K562 (cell line): ENCODE measurements around the gene PDGFA. TPM values are rescaled to one million over a fixed set of nuclear protein-coding genes. Genes with fewer than 3 reads are reported as not detected.

Experiments used
- ATAC-seq: fragments of 200-7000 bp; cut with Tn5 transposase; 3 replicates; pipeline ENCODE4 v1.9.1; 2020; ENCODE audit warnings: moderate library complexity
- BruUV-seq: library from RNA; stranded (reverse); fragments of 400-500 nt; replicated peaks from 2 replicates; lab custom pipeline; 2021; lab: Mats Ljungman, UMichigan
- CTCF ChIA-PET: fragments of 300-600 bp; formaldehyde crosslinking; extraction: SDS; loops from one replicate; lab custom pipeline; 2021; ENCODE audit warnings: low intra/inter-chr PET ratio; lab: Yijun Ruan, JAX
- POLR2A ChIA-PET: fragments of 300-600, 350-650 bp; sonication (Branson Sonifier 250); formaldehyde crosslinking; extraction: SDS; loops from one replicate; lab custom pipeline; 2021; ENCODE audit warnings: antibody characterized with exemption, inconsistent platforms; lab: Yijun Ruan, JAX
- DNase-seq, 4 experiments: peaks; one replicate each; pipeline versions ENCODE4 v3.0.0 to v3.0.0-alpha.2; 2011 to 2018; ENCODE audit warnings: low spot score in 3 of 4, mixed read lengths in 3 of 4; ENCODE audit errors: extremely low read depth in 1 of 4
- FAIRE-seq: peaks from 2 replicates; lab custom pipeline; 2011; peaks lifted over from hg19 to GRCh38; lab: Jason Lieb, UNC
- H2AFZ ChIP-seq: 2 replicates; pipeline ENCODE4 v1.6.0; 2011; ENCODE audit warnings: low read depth, low read length, control low read depth, inconsistent platforms
- H3K27ac ChIP-seq: fragments of 200-600 bp; 3 replicates; pipeline ENCODE4 v1.8.0; 2011; ENCODE audit warnings: low read depth, mild to moderate bottlenecking, control low read depth, inconsistent platforms, low read length, moderate library complexity, mixed read lengths; ENCODE audit errors: extremely low read depth
- H3K27me3 ChIP-seq, 2 experiments: fragments of 300-600 bp in 1 of 2; 2 replicates in 1 of 2; 3 replicates in 1 of 2; pipeline versions ENCODE4 v1.6.0 to v1.8.0; 2011; ENCODE audit warnings: inconsistent platforms in 2 of 2, low read length in 2 of 2, mild to moderate bottlenecking in 1 of 2, mixed read lengths in 1 of 2, moderate library complexity in 1 of 2; ENCODE audit not compliant: control insufficient read depth in 2 of 2, insufficient read depth in 2 of 2
- H3K36me3 ChIP-seq: fragments of 300-600 bp; 3 replicates; pipeline ENCODE4 v1.8.0; 2011; ENCODE audit warnings: mild to moderate bottlenecking, low read length, inconsistent platforms; ENCODE audit not compliant: control insufficient read depth, insufficient read depth
- H3K4me1 ChIP-seq, 2 experiments: fragments of 200-600 bp in 1 of 2; replicated peaks in 1 of 2; 2 replicates in 1 of 2; 3 replicates in 1 of 2; pipeline versions ENCODE4 v1.5.1 to v1.8.0; 2011; ENCODE audit warnings: inconsistent platforms in 2 of 2, low read length in 2 of 2, mild to moderate bottlenecking in 1 of 2, mixed read lengths in 1 of 2, moderate library complexity in 1 of 2; ENCODE audit not compliant: control insufficient read depth in 2 of 2, insufficient read depth in 2 of 2
- H3K4me2 ChIP-seq: 2 replicates; pipeline ENCODE4 v1.6.1; 2011; ENCODE audit warnings: low read length, control low read depth, inconsistent platforms, mixed read lengths; ENCODE audit not compliant: insufficient read depth
- H3K4me3 ChIP-seq: fragments of 200-600 bp; sonication (generic), shearing (Covaris generic); 2 replicates; pipeline ENCODE4 v1.5.1; 2016; ENCODE audit warnings: control low read depth, inconsistent platforms
- H3K79me2 ChIP-seq: fragments of 200-600 bp; 3 replicates; pipeline ENCODE4 v1.8.0; 2011; ENCODE audit warnings: low read length, inconsistent platforms; ENCODE audit not compliant: control insufficient read depth, insufficient read depth
- H3K9ac ChIP-seq, 2 experiments: 2 replicates each; pipeline versions ENCODE4 v1.6.0 to v1.6.1; 2011; ENCODE audit warnings: low read depth in 2 of 2, low read length in 2 of 2, control low read depth in 1 of 2, inconsistent platforms in 1 of 2, mild to moderate bottlenecking in 1 of 2, mixed read lengths in 1 of 2; ENCODE audit not compliant: insufficient read depth in 1 of 2
- H3K9me1 ChIP-seq: one replicate; pipeline ENCODE4 v1.6.0; 2011; ENCODE audit warnings: inconsistent platforms, mild to moderate bottlenecking, low read length, moderate library complexity; ENCODE audit not compliant: control insufficient read depth, insufficient read depth
- H3K9me3 ChIP-seq: replicated peaks from 2 replicates; pipeline ENCODE4 v1.5.1; 2011; ENCODE audit warnings: low read depth, low read length, inconsistent platforms; ENCODE audit not compliant: control insufficient read depth, insufficient read depth
- H4K20me1 ChIP-seq: replicated peaks from 2 replicates; pipeline ENCODE4 v1.6.1; 2011; ENCODE audit warnings: low read length, inconsistent platforms, mixed read lengths; ENCODE audit not compliant: control insufficient read depth, insufficient read depth
- ATF6 ChIP-seq: sonication (generic); formaldehyde crosslinking; IDR thresholded peaks from 2 replicates; pipeline ENCODE4 v1.4.0; 2020; ENCODE audit warnings: mild to moderate bottlenecking, missing genetic modification reagents
- CC2D1A ChIP-seq: fragments of 450-650 bp; IDR thresholded peaks from 2 replicates; pipeline ENCODE4 v1.6.1; 2017; ENCODE audit warnings: mild to moderate bottlenecking
- CEBPG ChIP-seq, 3 experiments: fragments of 200-800 bp in 1 of 3; sonication (Bioruptor generic) in 1 of 3; sonication (generic) in 1 of 3; formaldehyde crosslinking in 1 of 3; IDR thresholded peaks in 2 of 3; conservative IDR thresholded peaks in 1 of 3; 2 replicates each; pipeline versions ENCODE4 v1.6.1 to v1.8.0; 2016 to 2022; ENCODE audit warnings: missing compliant biosample characterization in 2 of 3, missing genetic modification characterization in 2 of 3, mild to moderate bottlenecking in 1 of 3, missing genetic modification reagents in 1 of 3
- CTBP1 ChIP-seq: fragments of 450-650 bp; IDR thresholded peaks from 2 replicates; pipeline ENCODE4 v1.6.1; 2016; ENCODE audit warnings: borderline replicate concordance
- MAZ ChIP-seq, 2 experiments: fragments of 450-650 bp in 1 of 2; sonication (generic) in 1 of 2; formaldehyde crosslinking; IDR thresholded peaks in 1 of 2; conservative IDR thresholded peaks in 1 of 2; 2 replicates each; pipeline versions ENCODE4 v1.4.0 to v1.5.0; 2020; ENCODE audit warnings: mild to moderate bottlenecking in 1 of 2, missing genetic modification reagents in 1 of 2
- NR3C1 ChIP-seq: sonication (generic); formaldehyde crosslinking; IDR thresholded peaks from 2 replicates; pipeline ENCODE4 v1.8.1; 2022; ENCODE audit warnings: missing genetic modification reagents
- PCBP1 ChIP-seq: fragments of 200-400 bp; formaldehyde crosslinking; IDR thresholded peaks from 2 replicates; pipeline ENCODE4 v1.6.1; 2018; ENCODE audit warnings: mild to moderate bottlenecking, low read depth, low read length; ENCODE audit not compliant: poor library complexity, severe bottlenecking
- PHF8 ChIP-seq: fragments of 200-600 bp; sonication (generic); IDR thresholded peaks from 2 replicates; pipeline ENCODE4 v1.6.1; 2012; ENCODE audit warnings: mixed run types, mild to moderate bottlenecking, inconsistent platforms, low read length, moderate library complexity, borderline replicate concordance
- PHTF2 ChIP-seq: fragments of 250-450 bp; sonication (Bioruptor Pico); IDR thresholded peaks from 2 replicates; pipeline ENCODE4 v1.5.0; 2021; ENCODE audit warnings: mild to moderate bottlenecking
- POLR2G ChIP-seq: fragments of 200-400 bp; formaldehyde crosslinking; IDR thresholded peaks from 2 replicates; pipeline ENCODE4 v1.6.1; 2017; ENCODE audit warnings: low read depth, mild to moderate bottlenecking, antibody characterized with exemption, low read length, moderate library complexity
- TFE3 ChIP-seq: fragments of 450-650 bp; formaldehyde crosslinking; IDR thresholded peaks from 2 replicates; pipeline ENCODE4 v1.4.0; 2020; ENCODE audit warnings: mild to moderate bottlenecking, mixed read lengths
- TRIM24 ChIP-seq, 2 experiments: fragments of 450-650 bp; IDR thresholded peaks; 2 replicates each; pipeline ENCODE4 v1.6.1; 2016
- ZFX ChIP-seq: sonication (generic); formaldehyde crosslinking; IDR thresholded peaks from 2 replicates; pipeline ENCODE4 v1.8.0; 2022; ENCODE audit warnings: mild to moderate bottlenecking, missing genetic modification reagents, moderate library complexity
- WGBS: fragments of 100-300 bp; shearing (Covaris generic); methylation state at CpG from one replicate; pipeline ENCODE4 v1.1.6; 2016; ENCODE audit warnings: low coverage, mixed read lengths; ENCODE audit not compliant: insufficient coverage; ENCODE audit errors: missing lambda C conversion rate; 5-methylcytosine and 5-hydroxymethylcytosine counted together
- in situ Hi-C: fragments of 300-500 bp; cut with MboI; formaldehyde crosslinking; loops from 4 replicates; pipeline ENCODE4 v1.15.0; 2018; ENCODE audit warnings: inconsistent platforms, mixed read lengths
- intact Hi-C: fragments of 100-400 bp; cut with micrococcal nuclease; formaldehyde crosslinking; loops from 2 replicates; pipeline ENCODE4 v1.14.2; 2022
- polyA plus RNA-seq, 8 experiments: library from polyadenylated mRNA; depleted of rRNA in 4 of 8; stranded (reverse) in 5 of 8; unstranded in 3 of 8; fragments of >200 nt; fragmentation: Nextera tagmentation in 2 of 8; fragmentation: Illumina TruSeq in 1 of 8; extraction: Ambion mirVana in 2 of 8; extraction: Trizol in 1 of 8; gene quantifications; 2 replicates each; pipeline versions ENCODE4 v1.2.1 to v1.2.3, GENCODE V29; 2011 to 2014; ENCODE audit warnings: inconsistent platforms in 1 of 8, missing spikeins in 1 of 8
- total RNA-seq, 7 experiments: library from RNA; depleted of rRNA in 6 of 7; stranded (reverse); fragments of >200 nt in 6 of 7; fragmentation: Illumina TruSeq in 2 of 7; extraction: Trizol in 2 of 7; gene quantifications; 2 replicates each; pipeline versions ENCODE4 v1.2.1 to v1.2.3, GENCODE V29; 2011 to 2021; ENCODE audit warnings: low replicate concordance in 1 of 7

PDGFA gene
- total and polyA plus RNA-seq, 9 of the 15 experiments (the other 6 are each of a cell fraction or from before 2014, with no cell fraction given), result 2.5 to 10.2 (median 4.6) TPM

GRCh38 chr7:518630-519483 is 789 bp downstream of the PDGFA start (continued):
- no peak for TF ChIP-seq ATF6 (CRISPR knock-in tag)
- TF ChIP-seq CTBP1, result peak; percentile 72

- Histone ChIP-seq H3K9me1 (no peaks in the 10 kb centered on the region), H3K9me3 (no peaks in the 10 kb centered on the region), H3K27ac (no peak overlapping the region), H3K4me3 (peak overlapping the region; percentile 48), H4K20me1 (peaks cover 13% of the 10 kb centered on the region; the same call in 1 of the 2 replicates), H3K9ac (peak overlapping the region in 1 of 2 experiments; percentile 76; a peak in 2 of 4 replicates), H3K36me3 (no peaks in the 10 kb centered on the region), H2AFZ (no peak overlapping the region), H3K27me3 (peaks cover 0 to 12% of the 10 kb centered on the region in 2 experiments; a peak in 2 of 5 replicates), H3K4me1 (peaks cover 2 to 66% of the 10 kb centered on the region in 2 experiments), H3K4me2 (peak overlapping the region; percentile 56; the same call in 1 of the 2 replicates), H3K79me2 (peaks cover 7% of the 10 kb centered on the region; the same call in 1 of the 3 replicates)
- WGBS, result 5% methylated on average over 35 of the region's 70 CpGs
- ChIA-PET POLR2A (interaction anchor here (0.7 to 0.9 kb wide), 2 partner anchors 20 to 435 kb away, joined by 3 read pairs; no protein-coding TSS in a partner anchor), CTCF (no interaction called here)
- intact Hi-C loops, result loop anchor here (5.0 kb wide), 1 partner anchor 119 kb away; no protein-coding TSS in a partner anchor
- no TSS peak for BruUV-seq
- FAIRE-seq (no peak), ATAC-seq (no peak), DNase-seq (peak in 3 of 4 experiments; percentile 34 to 37 (median 36))
- in situ Hi-C loops, result no loop called here
- TF ChIP-seq PHTF2 (CRISPR knock-in tag), result no peak
- TF ChIP-seq MAZ (CRISPR knock-in tag; conservative IDR thresholded peaks at IDR 0.05 in 1 of 2, IDR thresholded peaks at IDR 0.05 in 1 of 2), result peak in 1 of 2 experiments; percentile 32; a peak in 1 of 4 replicates
- no peak for TF ChIP-seq TFE3 (CRISPR knock-in tag)
- no peak for TF ChIP-seq TRIM24 (IDR thresholded peaks at IDR 0.05)
- no peak for TF ChIP-seq CC2D1A
- peak; percentile 11; the same call in 1 of the 2 replicates for TF ChIP-seq PHF8
- TF ChIP-seq PCBP1, result peak; percentile 45
- 0 out of 2 replicates have a peak, but pooled peaks have one; percentile 26 for TF ChIP-seq POLR2G
- peak; percentile 21; the same call in 1 of the 2 replicates for TF ChIP-seq ZFX
- no peak for TF ChIP-seq CEBPG (CRISPR knock-in tag; IDR thresholded peaks at IDR 0.05)
- no peak for TF ChIP-seq CEBPG (tag; conservative IDR thresholded peaks at IDR 0.05 in 1 of 2, IDR thresholded peaks at IDR 0.05 in 1 of 2)
- TF ChIP-seq NR3C1 (CRISPR knock-in tag), result no peak
These were observed 1.6 kb downstream of the PDGFA start for GRCh38 chr7:517774-518629.
